Activated gamma-delta T cell treated with anti-CD3 and anti-CD28 coated beads, Interleukin-2, amount 50 U/mL, for 16 hours (primary cell): Measurements from ENCODE around the gene MGLL.

Source experiments
- DNase-seq: peaks from one replicate; pipeline ENCODE4 v3.0.0-alpha.2; 2020; ENCODE audit warnings: low read depth

MGLL gene

DNA sequence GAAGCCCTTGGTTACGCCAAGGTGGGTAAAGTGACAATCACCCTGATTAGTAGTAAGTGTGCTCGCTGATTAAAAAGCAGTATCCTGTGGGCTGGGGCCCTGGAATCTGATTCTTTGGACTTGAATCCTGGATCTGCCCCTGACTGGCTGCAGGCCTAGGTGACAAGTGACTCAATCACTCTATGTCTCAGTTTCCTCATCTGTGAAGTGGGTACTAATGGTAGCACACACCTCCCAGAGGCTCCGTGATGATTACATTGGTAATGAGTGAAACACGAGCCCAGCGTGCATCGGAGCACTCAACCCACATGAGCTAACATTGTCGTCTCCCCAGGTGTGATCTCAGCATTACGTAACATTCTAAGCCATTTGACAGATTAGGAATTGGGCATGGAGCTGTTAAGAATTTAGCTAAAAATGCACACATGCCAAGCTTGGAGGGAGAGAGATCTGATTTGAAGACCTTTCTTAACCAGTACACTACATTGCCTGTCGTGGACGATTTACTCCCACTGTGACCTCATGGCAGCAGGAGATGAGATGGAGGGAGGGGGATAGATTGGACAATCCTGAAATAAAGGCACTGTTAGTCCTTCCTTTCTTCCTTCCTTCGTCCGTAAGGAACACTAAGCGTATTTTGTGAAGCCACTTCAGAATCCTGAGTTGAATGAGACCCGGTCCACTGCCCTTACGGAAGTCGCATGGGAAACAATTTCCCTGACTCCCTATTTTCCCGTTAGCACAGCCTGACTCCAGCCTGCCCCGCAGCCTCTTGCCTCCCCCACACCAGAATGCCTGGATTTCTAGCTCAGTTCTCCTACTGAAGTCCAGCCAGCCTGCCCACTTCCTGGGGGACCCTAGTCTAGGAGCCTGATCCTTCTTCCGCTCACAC, 32.1 kb downstream of the MGLL start:
- DNase-seq, result no peak

DNA sequence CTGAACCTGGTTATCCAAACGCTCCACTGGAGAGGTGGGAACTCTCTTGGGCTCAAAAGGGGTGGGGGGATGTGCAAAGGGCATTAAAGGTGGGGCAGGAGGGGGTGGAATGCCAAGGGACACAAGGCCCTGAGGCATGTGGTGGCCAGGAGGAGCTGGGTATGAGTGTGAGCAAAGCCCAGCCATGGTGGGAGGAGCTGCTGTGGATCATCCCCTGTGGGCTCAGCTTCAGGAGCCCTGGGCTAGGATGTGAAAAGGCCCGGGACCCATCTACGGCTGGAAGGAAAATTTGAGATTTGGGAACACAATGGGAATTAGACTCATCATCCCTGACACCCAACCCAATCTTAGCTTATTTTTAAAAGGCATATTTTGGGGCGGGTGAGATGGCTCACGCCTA, 33.3 kb downstream of the MGLL start:
- no peak for DNase-seq

DNA sequence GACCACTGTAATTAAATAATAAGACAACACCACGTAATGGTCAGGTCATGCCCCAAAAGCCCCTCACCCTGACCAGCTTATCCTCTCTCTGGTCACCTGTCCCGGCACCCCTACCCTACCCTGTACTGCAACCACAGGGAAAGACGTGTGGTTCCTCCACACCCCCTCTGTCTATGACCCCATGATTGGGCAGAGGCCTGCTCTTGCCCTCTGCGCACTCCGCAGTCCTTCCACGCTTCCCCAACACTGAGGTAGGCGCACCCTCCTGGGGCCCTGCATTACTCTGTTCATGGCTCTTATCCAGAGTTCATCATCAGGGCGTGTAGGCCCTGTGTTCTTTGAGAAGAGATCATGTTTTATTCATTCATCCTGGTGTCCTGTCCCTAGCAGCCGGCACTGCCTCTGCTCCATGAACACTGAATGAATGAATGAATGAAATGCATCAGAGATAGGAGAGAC, 33.8 kb downstream of the MGLL start:
- no peak for DNase-seq

DNA sequence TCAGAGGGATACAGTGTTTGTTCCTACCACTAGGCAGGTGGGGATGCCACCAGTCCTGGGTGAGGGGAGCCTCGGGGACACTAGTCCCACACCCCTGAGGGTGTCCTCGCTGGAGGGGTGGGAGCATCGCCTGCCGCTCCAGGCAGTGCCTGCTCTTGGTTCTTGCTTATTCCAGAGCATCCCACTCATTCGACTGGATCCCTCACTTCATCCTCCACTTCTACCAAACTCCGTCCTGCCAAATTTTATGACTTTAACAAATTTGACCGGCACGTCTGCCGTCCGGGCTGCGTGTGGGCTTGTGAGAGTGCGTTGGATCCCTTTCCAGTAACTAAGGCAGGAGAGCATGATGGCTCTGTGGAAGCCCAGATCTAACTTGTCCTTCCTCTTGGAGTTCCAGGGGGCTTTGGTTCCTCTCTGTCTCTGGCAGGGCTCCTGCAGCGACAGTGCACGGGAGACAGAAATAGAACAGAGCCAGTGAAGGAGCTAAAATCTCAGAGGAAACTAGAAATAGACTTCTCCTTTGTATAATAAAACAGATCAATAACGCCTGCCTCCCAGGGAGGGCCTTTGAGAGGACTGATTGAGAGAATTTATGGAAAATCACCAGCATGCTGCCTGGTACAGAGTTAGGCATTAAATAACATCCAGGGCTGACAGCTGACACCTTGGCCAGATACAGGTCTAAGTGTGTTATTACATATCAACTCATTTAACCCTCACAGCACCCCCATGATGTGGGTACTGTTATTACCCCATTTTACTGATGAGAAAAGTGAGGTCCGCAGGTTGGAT, 34.5 kb downstream of the MGLL start:
- DNase-seq, result no peak

DNA sequence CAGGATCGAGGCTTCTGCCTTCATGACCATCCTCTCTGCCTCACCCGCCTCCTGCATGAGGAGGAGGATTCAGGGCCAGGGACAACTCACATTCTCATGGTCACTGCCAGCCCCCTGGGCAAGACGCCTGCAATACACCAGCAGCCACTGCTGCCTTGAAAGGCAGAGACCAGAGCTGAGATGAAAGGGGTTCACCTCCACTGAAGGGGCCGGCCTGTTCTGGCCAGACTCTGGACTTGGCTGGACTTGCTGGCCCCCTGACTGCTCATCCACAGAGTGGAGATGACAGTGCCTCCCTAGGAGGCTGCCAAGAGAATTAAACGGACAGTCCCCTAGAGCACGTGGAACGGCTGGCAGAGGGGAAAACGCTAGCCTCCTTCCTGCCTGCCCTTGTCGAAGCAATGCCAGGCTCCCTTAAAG, 35.2 kb downstream of the MGLL start:
- DNase-seq, result no peak

DNA sequence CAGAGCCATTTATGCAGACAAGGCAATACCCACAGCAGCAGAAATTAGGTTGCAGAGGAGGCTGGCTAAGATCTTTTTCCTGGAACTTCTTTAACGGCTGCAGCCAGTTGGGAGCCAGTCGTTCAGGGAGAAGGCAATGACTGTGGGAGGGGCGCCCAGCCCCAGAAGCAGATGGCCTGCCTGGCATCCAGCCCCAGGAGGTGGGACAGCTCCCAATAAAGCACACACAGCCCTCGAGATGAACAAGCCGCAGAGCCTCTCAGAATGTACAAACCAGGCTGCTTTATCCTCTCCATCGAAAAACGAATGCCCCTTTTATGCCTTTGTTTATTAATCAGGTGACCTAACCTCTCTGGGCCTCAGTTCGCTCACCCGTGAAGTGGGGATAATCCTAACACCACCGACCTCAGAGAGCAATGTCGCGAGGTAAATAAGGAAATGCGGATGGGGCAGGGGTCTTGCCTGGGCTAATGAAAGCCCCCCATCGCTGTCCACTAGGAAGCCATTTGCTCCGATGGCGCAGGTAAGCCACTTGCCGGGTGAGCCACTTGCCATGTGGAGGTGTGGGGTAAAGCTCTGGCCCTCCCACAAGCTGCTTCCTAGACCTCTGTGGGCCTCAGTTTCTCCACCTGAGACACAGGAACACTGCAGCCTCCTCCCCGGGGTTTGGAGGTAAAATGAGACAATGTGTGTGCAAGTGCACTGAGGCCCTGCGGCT, 35.8 kb downstream of the MGLL start:
- DNase-seq, result no peak

DNA sequence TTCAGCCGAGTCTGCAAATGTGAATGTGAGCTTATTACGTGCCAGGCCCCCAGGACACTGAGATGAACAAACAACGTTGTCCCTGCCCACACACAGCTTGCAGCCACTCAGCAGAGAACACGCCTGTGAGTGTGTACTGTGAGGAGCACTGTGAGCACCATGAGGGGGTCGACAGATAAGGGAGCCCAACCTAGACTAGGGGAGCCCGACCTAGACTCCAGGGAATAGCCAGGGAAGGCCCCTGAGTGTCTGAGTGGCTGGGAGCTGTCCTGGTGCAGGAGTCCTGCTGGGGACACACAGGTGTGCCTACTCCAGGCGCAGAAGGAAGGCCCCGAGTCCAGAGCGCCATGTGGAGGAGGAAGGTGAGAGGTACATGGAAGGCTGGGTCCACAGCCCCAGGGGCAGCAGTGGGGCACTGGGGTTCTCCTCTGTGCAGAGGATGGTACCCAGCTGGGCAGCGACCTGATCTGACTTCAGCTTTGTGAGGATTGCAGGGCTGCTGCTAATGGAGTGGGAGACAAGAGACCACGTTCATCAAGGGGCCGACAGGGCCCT, 36.5 kb downstream of the MGLL start:
- DNase-seq, result no peak

DNA sequence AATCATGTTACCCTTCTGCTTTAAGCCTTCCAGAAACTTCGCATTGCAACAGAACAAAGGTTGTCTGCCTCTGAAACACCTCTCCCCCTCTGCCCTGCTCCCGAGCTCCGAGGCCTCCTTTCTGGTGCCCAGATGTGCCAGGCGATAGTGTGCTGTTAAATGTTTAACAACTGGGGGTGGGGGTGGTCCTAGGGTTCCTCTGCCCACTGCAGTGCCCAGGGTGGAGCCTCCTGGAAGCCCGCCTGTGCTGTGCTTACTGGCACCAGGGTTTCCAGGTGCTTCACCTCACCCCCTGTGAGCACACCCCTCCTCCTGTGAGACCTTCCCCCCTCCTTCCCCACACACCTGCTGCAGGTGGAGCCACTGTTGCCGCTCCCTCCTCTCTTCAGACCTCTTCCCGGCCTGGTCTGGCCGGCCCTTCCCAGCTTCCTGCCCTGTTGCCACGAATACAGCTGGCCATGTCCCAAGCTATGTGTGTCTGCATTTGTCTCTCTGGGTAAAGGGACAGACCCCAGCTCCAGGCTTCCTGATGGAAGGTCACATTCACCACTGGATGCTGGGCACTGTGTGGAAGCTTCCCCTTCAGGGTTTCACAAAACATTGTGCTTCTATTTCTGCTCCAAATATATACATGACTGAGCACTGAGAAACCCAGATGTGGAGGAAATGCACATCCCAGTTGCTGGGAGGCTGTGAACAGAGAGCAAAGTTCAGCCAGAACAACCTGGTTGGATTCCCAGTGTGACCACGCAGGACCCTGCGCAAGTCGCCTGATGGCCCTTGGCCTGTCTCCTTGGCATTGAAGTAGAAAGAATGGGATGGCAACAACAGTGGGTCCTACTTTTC, 37.2 kb downstream of the MGLL start:
- DNase-seq, result no peak

DNA sequence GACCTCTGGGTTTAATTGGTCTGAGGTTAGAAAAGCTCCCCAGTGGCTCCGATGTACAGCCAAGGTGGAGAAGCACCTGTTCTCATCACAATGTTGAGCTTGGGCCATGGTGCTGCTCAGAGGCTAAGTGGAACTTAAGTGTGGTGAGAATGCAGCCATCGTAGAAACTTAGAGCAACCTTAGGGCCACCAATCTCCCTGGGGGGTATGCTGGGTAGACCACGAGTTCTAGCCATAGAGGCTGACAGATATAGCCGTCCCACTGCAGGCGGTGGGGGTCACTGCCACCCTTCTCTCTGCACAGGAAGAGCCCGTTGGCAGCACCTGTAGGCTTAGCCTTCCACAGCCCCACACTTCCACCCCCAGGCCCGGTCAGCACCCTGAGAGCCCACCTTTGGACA, 38.0 kb downstream of the MGLL start:
- no peak for DNase-seq

DNA sequence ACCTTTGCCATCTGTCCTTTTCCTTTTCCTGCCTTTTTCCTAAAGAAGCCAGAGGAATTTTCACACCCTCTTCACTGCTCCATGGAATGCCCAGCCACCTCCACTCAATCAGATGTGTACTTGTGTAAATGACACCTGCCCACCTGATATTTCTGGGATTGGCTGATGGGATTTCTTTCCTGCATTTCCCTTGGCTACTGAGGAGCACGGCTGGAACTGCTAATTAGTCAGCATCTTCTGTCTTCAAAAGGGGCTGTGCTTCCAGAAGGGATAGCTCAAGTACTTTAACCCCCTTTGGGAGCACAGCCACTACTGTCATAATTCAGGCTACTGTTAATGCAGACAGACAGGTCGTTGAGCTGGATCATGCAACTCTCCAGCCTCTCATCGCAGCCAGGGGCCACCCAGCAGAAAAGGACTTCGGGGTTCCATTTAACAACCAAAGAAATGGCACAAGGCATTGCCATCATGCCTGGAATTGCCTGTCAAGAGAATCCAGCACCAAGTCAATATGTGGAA, 38.6 kb downstream of the MGLL start:
- no peak for DNase-seq

DNA sequence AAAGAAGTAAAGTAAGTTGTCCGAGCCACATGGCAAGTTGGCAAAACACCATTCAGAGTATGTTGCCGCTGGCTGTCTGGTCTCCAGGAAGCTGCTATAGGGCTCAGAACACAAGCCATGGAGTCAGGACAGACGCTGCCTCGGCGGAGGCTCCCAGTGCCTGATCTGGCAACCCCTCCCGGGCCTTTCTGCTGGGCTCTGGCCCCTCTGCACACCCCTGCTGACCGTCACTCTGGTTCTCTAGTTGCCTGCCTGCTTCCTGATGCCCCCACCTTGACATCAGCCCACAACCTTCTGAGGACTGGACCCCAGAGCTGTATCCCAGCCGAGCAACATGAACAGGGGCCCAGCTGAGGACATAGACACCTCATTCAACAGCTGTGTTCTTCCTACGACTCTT, 39.1 kb downstream of the MGLL start:
- DNase-seq, result no peak

DNA sequence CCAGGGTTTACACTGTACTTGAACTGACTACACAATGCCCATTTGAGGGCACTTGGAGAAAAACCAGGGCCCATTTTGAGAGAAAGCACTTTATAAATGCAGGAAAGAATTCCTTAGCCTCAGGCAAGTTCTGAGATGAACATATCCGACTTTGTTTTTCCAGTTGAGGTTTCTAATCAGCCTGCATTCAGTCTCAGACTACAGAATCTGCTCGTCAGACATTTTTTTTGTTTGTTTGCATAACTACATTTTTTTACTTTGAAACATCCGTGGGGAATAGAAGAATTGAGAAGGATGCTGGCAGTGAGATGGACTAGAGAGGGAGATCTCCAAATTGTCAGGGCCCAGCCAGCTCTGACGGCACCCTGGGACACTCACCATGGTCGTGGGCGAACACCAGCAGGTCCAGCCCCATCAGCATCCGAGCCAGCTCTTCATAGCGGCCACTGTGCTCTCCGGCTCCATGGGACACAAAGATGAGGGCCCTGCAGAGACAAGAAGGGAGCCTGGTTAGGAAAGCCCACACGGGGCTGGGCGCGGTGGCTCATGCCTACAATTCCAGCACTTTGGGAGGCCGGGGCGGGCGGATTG, 40.8 kb downstream of the MGLL start:
- DNase-seq, result no peak

DNA sequence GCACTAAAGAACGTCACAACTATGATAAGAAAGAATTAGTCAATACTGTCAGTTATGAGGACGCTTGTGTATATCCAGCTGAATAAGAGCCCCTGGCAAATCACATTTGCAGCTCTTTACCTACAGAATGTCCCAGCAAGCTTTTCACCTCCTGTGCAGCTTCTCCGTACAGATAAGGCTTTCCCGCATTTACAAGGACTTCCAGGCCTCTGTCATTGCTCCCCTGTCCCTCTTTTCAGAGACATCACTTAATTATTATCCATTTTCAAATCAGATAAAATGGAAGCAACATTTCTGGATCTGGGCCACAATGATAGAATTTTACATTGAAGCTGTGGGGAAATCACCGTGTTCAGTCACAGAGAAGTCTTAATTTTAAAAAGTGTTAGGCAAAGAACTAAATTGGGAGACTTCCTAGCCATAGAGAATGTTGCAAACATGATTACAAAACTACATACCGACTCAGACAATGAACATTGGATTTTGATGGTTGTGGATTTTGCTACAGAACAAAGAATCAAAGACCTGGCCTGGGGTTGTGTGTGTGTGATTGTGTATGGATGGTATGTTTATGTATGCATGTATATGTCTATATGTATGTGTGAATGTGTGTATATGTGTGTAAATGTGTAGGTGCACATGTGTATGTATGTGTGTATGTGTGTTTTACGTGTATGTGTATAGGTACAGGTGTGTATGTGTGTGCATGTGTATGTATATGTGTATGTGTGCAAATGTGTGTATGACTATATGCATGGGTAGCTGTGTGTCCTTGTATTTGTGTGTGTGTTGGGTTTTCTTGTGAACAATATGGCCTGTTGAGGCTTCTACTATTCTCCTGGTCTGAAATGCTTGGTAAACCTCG, 41.5 kb downstream of the MGLL start:
- no peak for DNase-seq

DNA sequence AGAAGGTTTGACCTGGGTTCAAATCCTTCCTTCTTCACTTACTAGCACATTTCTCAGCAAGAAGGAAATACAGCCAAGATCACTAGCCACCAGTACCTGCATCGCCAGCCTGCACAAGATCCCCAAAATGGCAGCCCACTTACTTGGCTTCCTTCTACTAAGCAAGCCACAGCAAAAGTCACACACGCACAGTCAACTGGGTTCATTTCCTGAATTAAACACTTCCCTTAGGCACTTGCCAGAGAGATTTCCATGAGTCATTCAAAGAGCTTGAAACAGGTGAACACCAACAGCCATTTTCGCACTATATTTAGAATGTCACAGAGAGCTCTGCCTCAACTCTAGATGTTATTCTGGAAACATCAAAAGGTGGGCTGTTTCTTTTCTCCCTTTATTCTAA, 42.6 kb downstream of the MGLL start:
- DNase-seq, result no peak

DNA sequence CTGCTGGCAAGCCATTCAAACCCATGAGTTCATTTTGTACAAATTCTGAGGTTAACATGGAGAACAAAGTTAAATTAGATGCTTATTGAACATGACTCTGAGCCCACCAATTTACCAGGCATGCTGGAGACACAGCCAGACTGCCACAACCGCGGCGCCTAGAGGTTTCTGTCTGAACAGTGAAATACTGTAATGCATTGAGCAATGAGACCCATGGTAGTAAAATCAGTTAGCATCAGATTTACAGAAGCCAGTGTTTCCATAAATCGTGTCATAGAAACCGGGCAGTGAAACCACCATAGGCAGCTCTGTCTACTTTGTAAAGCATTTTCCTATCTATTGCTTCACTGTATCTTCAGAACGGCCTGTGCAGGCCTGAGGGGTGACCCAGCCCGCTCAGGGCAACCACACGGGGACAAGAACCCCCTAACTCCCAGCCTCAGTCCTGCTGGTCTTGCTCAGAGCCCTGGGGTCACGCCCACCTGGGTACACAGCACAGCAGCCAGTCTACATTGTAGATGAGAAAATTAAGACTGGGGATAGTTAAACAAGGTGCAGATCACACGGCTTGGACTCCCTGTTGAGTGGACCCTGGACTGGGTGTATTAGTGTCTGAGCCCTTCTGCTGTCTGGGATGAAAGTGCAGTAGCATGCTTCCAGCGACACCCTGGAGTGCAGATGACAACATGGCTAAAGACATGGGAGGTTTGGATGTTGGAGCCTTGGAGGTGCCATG, 44.2 kb downstream of the MGLL start:
- no peak for DNase-seq

DNA sequence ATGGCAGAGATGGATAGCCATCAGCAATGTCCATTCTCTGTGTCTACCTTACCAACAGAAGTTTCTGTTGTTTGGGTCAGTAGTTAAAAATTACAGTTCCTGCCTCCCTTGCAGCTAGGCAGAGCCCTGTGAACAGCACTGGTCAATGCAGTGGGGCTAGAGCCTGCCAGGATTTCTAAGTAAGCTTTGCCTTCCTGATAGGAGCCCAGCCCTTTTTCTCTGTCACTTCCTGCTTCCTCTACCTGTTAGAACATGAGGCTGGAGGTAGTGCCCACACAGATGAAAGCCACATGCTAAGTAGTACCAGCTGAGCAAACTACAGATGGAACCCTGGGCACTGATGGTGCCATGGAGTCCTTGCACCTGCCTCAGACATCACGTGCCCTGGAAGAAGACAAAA, 45.0 kb downstream of the MGLL start:
- DNase-seq, result no peak

DNA sequence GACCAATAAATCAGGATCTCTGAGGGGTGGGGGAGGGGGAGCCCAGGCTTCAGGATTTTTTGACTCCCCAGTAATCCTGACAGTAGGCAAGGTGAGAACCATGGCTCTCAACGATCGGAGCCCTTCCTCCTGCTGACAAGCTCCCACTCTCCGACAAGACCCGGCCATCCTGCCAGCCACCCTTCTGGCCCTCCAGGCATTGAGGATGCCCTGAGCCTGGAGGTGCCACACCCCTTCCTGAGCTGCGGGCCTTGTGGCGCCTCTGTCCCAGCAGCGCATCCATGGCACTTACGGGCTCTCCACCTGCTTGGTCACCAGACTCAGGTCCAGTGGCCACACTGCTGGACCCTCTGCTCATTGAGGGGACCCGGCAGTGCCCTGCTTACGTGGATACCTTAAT, 46.0 kb downstream of the MGLL start:
- DNase-seq, result no peak

DNA sequence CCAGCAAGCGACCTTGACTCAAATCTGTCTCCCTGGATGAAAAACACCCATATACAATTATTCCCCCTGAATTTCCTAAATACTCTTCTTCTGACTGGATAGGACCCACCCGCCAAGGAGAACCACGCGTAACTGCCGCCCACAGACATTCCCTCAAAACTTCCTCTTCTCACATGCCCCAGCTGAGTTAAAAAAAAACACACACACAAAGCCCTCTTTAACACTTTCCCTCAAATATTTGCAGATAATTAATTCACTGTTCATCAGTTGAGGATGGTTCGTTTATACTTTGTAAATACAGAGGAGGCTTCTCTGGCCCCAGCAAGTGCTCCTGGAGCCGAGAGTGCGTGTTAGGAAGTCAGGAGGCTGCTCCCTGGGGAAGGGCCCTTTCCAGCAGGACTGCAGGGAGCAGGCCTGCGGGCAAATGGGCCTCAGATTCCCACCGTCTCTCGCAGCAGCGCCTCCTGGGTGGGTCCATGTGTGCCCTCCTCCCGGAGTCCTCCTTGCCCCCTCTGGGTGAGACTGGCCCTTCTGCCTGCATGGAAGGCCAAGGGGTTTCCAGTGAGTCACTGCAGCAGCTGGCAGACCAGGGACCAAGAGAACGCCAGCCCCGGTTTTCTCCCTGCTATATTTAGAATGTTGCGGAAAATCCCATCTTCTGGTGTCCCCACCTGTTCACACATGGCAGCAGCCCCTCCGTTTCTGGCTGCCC, 46.8 kb downstream of the MGLL start:
- DNase-seq, result no peak
